GM19372 (cell line): ENCODE results near the gene MRPL14.

Experiments used
- ATAC-seq: cut with Tn5 transposase; IDR thresholded peaks from one replicate; pipeline ENCODE4 v1.9.1; 2021; ENCODE audit warnings: mild to moderate bottlenecking, low read depth, moderate library complexity; ENCODE audit not compliant: unreplicated experiment

The MRPL14 gene

GRCh38 chr6:44084231-44085014 is 42.8 kb downstream of the MRPL14 start:
- no peak for ATAC-seq

GRCh38 chr6:44082872-44083321 is 44.4 kb downstream of the MRPL14 start:
- no peak for ATAC-seq

- no peak for ATAC-seq
Measured at GRCh38 chr6:44081753-44082152, 45.5 kb downstream of the MRPL14 start.

GRCh38 chr6:44080561-44081521 is 46.4 kb downstream of the MRPL14 start:
- no peak for ATAC-seq

- ATAC-seq, result no peak
Measured at GRCh38 chr6:44079672-44080071, 47.6 kb downstream of the MRPL14 start.

GRCh38 chr6:44078827-44079671 is 48.2 kb downstream of the MRPL14 start:
- ATAC-seq, result no peak

GRCh38 chr6:44078219-44078826 is 48.9 kb downstream of the MRPL14 start:
- ATAC-seq, result no peak

GRCh38 chr6:44077214-44077946 is 49.9 kb downstream of the MRPL14 start:
- ATAC-seq, result no peak

- no peak for ATAC-seq
Measured at GRCh38 chr6:44076356-44077213, 50.7 kb downstream of the MRPL14 start.

- ATAC-seq, result no peak
Measured at GRCh38 chr6:44075647-44076355, 51.5 kb downstream of the MRPL14 start.

GRCh38 chr6:44074813-44075646 is 52.2 kb downstream of the MRPL14 start:
- ATAC-seq, result peak; percentile 6

GRCh38 chr6:44074439-44074812 is 52.8 kb downstream of the MRPL14 start:
- ATAC-seq, result peak; percentile 53

GRCh38 chr6:44073612-44074438 is 53.4 kb downstream of the MRPL14 start:
- ATAC-seq, result no peak

GRCh38 chr6:44072959-44073611 is 54.2 kb downstream of the MRPL14 start:
- peak; percentile 46 for ATAC-seq

- ATAC-seq, result no peak
Measured at GRCh38 chr6:44072452-44072958, 54.7 kb downstream of the MRPL14 start.
